NB4 (cell line): Measurements from ENCODE around the gene ARID1B.

Experiments
- DNase-seq: peaks from one replicate; pipeline ENCODE4 v3.0.0; 2010; ENCODE audit warnings: low read depth
- H3K4me3 ChIP-seq: one replicate; pipeline ENCODE4 v1.5.1; 2011; ENCODE audit warnings: mild to moderate bottlenecking, low read depth, low read length, moderate library complexity
- MAX ChIP-seq: IDR thresholded peaks from 2 replicates; pipeline ENCODE4 v1.6.1; 2011; ENCODE audit warnings: low read depth, low read length
- MYC ChIP-seq: IDR thresholded peaks from 2 replicates; pipeline ENCODE4 v1.6.1; 2011; ENCODE audit warnings: low read depth, low read length
- POLR2A ChIP-seq: IDR thresholded peaks from 2 replicates; pipeline ENCODE4 v1.6.1; 2011; ENCODE audit warnings: mild to moderate bottlenecking; ENCODE audit not compliant: insufficient read length; ENCODE audit errors: extremely low read depth
- TF ChIP-seq, protein P1 (sequence below): IDR thresholded peaks from one replicate; pipeline ENCODE4 v1.5.1; 2012; ENCODE audit warnings: low read depth, low read length

ARID1B gene

DNA sequence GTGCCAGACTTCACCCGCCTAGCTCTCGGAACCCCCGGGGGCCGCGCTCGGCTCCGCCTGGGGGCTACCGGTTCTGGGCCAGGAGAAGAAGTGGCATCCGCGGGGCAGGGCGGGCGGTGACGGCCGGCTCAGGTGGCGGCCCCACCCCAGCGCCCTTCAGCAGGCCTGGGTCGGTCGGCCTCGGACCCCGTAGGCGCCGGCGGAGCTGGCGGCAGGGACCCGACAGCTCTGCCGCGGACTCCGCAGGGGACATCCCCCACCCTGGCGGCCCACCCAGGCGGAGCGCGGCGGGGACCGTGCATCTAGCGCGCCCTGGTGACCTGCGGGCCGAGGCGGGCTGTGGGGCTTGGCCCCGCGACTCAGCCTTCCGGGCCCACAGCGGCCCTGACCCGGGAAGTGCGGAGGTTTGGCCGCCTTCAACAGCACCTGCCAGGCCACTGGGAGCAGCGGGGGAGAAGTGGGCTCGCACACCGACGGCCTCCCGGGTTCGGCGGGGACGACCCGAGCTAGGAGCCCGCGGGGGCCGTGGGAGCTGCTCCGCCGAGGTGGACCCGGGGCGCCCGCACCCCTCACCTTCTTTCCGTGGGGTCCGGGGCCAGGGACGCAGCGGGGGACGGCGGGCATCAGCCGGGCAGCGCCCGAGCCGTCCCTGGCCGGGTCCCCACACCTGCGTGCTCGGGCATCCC lies 459.0 kb downstream of the ARID1B start:
- no peak overlapping the region for H3K4me3 ChIP-seq
- DNase-seq, result no peak
- TF ChIP-seq MYC, result no peak
- TF ChIP-seq, protein P1, sequence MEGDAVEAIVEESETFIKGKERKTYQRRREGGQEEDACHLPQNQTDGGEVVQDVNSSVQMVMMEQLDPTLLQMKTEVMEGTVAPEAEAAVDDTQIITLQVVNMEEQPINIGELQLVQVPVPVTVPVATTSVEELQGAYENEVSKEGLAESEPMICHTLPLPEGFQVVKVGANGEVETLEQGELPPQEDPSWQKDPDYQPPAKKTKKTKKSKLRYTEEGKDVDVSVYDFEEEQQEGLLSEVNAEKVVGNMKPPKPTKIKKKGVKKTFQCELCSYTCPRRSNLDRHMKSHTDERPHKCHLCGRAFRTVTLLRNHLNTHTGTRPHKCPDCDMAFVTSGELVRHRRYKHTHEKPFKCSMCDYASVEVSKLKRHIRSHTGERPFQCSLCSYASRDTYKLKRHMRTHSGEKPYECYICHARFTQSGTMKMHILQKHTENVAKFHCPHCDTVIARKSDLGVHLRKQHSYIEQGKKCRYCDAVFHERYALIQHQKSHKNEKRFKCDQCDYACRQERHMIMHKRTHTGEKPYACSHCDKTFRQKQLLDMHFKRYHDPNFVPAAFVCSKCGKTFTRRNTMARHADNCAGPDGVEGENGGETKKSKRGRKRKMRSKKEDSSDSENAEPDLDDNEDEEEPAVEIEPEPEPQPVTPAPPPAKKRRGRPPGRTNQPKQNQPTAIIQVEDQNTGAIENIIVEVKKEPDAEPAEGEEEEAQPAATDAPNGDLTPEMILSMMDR, result no peak
- TF ChIP-seq POLR2A, result no peak
- TF ChIP-seq MAX, result no peak

- TF ChIP-seq MYC, result no peak
- TF ChIP-seq, protein P1, result no peak
- TF ChIP-seq POLR2A, result no peak
- TF ChIP-seq MAX, result no peak
- no peak overlapping the region for H3K4me3 ChIP-seq
- no peak for DNase-seq
Measured at GRCh38 chr6:157238346-157238745, 461.2 kb downstream of the ARID1B start.

DNA sequence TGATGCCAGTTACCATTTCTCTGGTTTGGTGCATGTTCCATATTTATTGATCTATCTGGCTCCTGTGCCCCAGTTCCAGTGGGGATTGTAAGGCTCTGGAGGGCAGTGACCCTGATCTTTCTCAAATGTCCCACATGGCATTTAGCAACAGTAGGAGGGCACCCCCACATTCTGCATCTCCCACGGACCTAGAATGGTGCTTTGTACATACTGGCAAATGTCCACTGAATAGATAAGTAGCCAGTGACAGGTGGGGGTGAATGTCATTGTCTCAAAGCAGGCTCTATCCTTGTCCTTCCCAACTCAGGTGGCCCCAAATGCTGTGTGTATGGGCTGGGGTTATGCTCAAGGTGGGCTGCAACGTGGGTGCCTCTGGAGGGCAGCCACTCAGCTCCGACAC lies 462.0 kb downstream of the ARID1B start:
- DNase-seq, result no peak
- TF ChIP-seq MYC, result no peak
- no peak for TF ChIP-seq POLR2A
- no peak for TF ChIP-seq MAX
- TF ChIP-seq, protein P1, result no peak

GRCh38 chr6:157239671-157240058 lies 462.5 kb downstream of the ARID1B start:
- no peak overlapping the region for H3K4me3 ChIP-seq
- TF ChIP-seq, protein P1, result no peak
- no peak for TF ChIP-seq MYC
- no peak for TF ChIP-seq MAX
- no peak for TF ChIP-seq POLR2A
- DNase-seq, result no peak

More for the DNA sequence above, 462.0 kb downstream of the ARID1B start:
- H3K4me3 ChIP-seq, result no peak overlapping the region

DNA sequence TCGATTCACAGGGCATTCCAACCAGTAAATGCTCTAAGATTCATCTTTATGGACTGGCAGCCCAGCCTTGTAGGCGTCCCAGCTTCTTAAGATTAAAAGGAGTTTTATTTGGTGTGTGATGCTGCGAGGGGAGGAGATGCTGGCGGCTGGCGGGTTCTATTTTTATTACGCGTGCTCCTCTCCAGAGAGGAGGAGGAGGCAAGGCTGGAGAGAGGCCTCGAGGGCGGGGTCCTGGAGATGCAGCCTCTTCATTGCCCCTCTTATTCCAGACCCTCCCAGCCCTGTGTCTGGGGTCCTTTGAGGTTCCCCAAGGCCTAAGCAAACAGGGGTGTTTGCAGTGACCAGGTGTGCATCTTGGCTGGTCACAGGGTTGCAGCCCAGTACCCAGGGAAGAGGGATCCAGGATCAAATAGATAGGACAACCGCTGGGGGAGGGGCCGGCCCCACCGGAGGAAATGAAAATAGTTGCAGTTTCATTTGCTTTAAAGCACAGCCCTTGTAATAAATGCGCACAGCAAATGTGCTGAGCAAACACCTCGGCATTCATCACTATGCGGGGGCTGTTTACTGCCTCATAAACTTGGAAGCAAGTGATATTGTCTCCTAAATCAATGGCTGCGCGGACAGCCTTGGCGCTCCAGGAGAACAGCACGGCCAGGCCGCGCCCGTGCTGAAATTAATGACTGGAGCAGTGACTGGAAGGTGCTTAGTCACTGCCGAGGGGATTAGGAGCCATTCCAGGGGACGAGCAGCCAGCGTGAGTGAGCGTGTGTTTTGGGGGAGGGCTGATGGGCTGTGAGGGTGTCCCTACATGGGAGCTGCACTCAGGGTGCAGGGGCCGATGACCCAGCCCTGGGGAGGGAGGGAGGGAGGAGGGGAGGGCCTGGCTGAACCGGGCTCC lies 463.1 kb downstream of the ARID1B start:
- H3K4me3 ChIP-seq, result no peak overlapping the region
- TF ChIP-seq MAX (no peak), POLR2A (no peak), MYC (no peak)
- TF ChIP-seq, protein P1, result no peak
- no peak for DNase-seq
